Measurements from ENCODE around the gene MAGI2.

MAGI2 gene

GRCh38 chr7:78226059-78226719 lies 1227.3 kb downstream of the MAGI2 start:
- no peak overlapping the region for H3K27ac ChIP-seq (ENCODE audit: low read length)
- H3K4me3 ChIP-seq (ENCODE audit: low read length in 2 of 2): no peak overlapping the region
- no peak overlapping the region for H3K9ac ChIP-seq (ENCODE audit: low read length in 2 of 2)
- H3K27me3 ChIP-seq (ENCODE audit: control insufficient read depth in 1 of 2, insufficient read depth in 2 of 2, low read length in 2 of 2): no peaks in the 10 kb centered on the region
- no peaks in the 10 kb centered on the region for H3K9me3 ChIP-seq (ENCODE audit: control insufficient read depth in 2 of 2, low read length in 2 of 2)
- H3K36me3 ChIP-seq (ENCODE audit: control insufficient read depth in 2 of 2, insufficient read depth in 2 of 2, low read length in 2 of 2): no peaks in the 10 kb centered on the region
- H3K4me1 ChIP-seq (ENCODE audit: control insufficient read depth, insufficient read depth, low read length): peaks cover 3% of the 10 kb centered on the region

- no peaks in the 10 kb centered on the region for H3K36me3 ChIP-seq (ENCODE audit: control insufficient read depth in 2 of 2, insufficient read depth in 2 of 2, low read length in 2 of 2)
- H3K4me3 ChIP-seq (ENCODE audit: low read length in 2 of 2): no peak overlapping the region
- H3K9ac ChIP-seq (ENCODE audit: low read length in 2 of 2): no peak overlapping the region
- H3K27ac ChIP-seq (ENCODE audit: low read length): no peak overlapping the region
- H3K9me3 ChIP-seq (ENCODE audit: control insufficient read depth in 2 of 2, low read length in 2 of 2): no peaks in the 10 kb centered on the region
- H3K27me3 ChIP-seq (ENCODE audit: control insufficient read depth in 1 of 2, insufficient read depth in 2 of 2, low read length in 2 of 2): no peaks in the 10 kb centered on the region
- peaks cover 3% of the 10 kb centered on the region for H3K4me1 ChIP-seq (ENCODE audit: control insufficient read depth, insufficient read depth, low read length)
Observed at GRCh38 chr7:78225534-78225933, 1227.9 kb downstream of the MAGI2 start.

- Histone ChIP-seq H3K9me3 (ENCODE audit: control insufficient read depth in 2 of 2, low read length in 2 of 2) (no peaks in the 10 kb centered on the region), H3K4me3 (ENCODE audit: low read length in 2 of 2) (no peak overlapping the region), H3K9ac (ENCODE audit: low read length in 2 of 2) (no peak overlapping the region), H3K36me3 (ENCODE audit: control insufficient read depth in 2 of 2, insufficient read depth in 2 of 2, low read length in 2 of 2) (no peaks in the 10 kb centered on the region), H3K4me1 (ENCODE audit: control insufficient read depth, insufficient read depth, low read length) (peaks cover 3% of the 10 kb centered on the region), H3K27me3 (ENCODE audit: control insufficient read depth in 1 of 2, insufficient read depth in 2 of 2, low read length in 2 of 2) (no peaks in the 10 kb centered on the region), H3K27ac (ENCODE audit: low read length) (no peak overlapping the region)
Observed at GRCh38 chr7:78224923-78225322, 1228.5 kb downstream of the MAGI2 start.

DNA sequence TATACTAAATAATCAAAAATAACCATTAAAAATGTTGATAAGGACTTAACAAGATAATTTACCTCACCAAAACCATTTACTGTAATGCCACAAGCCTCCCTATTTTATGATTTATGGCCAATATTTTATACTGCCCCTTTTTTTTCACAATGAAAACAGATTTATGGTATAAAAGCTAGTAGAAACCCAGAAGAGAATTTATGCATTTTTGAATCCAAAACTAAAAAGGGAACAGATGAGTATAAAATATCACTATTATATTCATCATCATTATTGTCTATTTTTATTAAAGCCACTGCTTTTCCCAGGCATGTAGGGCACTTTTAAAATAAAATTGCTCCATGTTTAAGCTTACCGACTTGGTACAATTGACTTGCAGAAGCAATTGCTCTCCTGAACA lies 1229.9 kb downstream of the MAGI2 start:
- Histone ChIP-seq H3K27ac (ENCODE audit: low read length) (no peak overlapping the region), H3K4me1 (ENCODE audit: control insufficient read depth, insufficient read depth, low read length) (peaks cover 3% of the 10 kb centered on the region), H3K27me3 (ENCODE audit: control insufficient read depth in 1 of 2, insufficient read depth in 2 of 2, low read length in 2 of 2) (no peaks in the 10 kb centered on the region), H3K9me3 (ENCODE audit: control insufficient read depth in 2 of 2, low read length in 2 of 2) (no peaks in the 10 kb centered on the region), H3K36me3 (ENCODE audit: control insufficient read depth in 2 of 2, insufficient read depth in 2 of 2, low read length in 2 of 2) (no peaks in the 10 kb centered on the region), H3K9ac (ENCODE audit: low read length in 2 of 2) (no peak overlapping the region), H3K4me3 (ENCODE audit: low read length in 2 of 2) (no peak overlapping the region)

DNA sequence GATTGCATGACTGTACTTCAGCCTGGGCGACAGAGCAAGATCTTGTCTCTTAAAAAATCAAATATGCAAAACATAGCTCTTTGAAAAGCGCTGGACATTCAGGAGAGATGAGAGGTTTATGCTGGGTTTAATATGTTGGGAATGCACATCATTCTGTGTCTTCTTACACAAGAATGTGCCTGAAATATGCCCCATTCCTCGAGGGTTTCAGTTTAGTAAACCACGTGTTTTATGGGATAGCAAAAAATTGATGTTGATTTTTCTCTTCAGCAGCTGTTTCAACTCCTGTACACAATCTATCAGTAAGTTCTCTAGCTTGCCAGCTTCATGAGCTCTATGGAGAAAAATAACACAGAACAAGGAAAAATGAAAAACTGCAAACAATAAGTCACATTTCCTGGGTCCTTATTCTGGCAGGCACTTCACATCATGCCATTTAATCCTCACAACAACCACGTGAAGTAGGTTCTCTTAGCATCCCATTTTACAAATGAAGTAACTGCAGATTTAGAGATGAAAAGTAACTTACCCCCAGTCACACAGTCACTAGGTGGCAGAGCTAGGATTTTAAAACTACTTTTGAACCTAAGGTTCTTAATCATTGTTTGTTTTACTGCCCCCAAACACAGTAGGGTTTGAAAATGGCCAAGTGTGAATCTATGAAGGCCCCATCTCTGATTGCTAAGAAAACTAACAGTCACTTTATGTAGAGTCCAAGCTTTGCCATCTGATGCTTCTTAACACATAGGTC lies 1231.3 kb downstream of the MAGI2 start:
- H3K4me3 ChIP-seq (ENCODE audit: low read length in 2 of 2): no peak overlapping the region
- no peaks in the 10 kb centered on the region for H3K9me3 ChIP-seq (ENCODE audit: control insufficient read depth in 2 of 2, low read length in 2 of 2)
- H3K27me3 ChIP-seq (ENCODE audit: control insufficient read depth in 1 of 2, insufficient read depth in 2 of 2, low read length in 2 of 2): no peaks in the 10 kb centered on the region
- H3K27ac ChIP-seq (ENCODE audit: low read length): no peak overlapping the region
- H3K9ac ChIP-seq (ENCODE audit: low read length in 2 of 2): no peak overlapping the region
- H3K36me3 ChIP-seq (ENCODE audit: control insufficient read depth in 2 of 2, insufficient read depth in 2 of 2, low read length in 2 of 2): no peaks in the 10 kb centered on the region
- H3K4me1 ChIP-seq (ENCODE audit: control insufficient read depth, insufficient read depth, low read length): peaks cover 3% of the 10 kb centered on the region

GRCh38 chr7:78220754-78221153 lies 1232.7 kb downstream of the MAGI2 start:
- no peak overlapping the region for H3K27ac ChIP-seq (ENCODE audit: low read length)
- no peaks in the 10 kb centered on the region for H3K36me3 ChIP-seq (ENCODE audit: control insufficient read depth in 2 of 2, insufficient read depth in 2 of 2, low read length in 2 of 2)
- peaks cover 3% of the 10 kb centered on the region for H3K4me1 ChIP-seq (ENCODE audit: control insufficient read depth, insufficient read depth, low read length)
- no peak overlapping the region for H3K4me3 ChIP-seq (ENCODE audit: low read length in 2 of 2)
- no peaks in the 10 kb centered on the region for H3K27me3 ChIP-seq (ENCODE audit: control insufficient read depth in 1 of 2, insufficient read depth in 2 of 2, low read length in 2 of 2)
- H3K9ac ChIP-seq (ENCODE audit: low read length in 2 of 2): no peak overlapping the region
- H3K9me3 ChIP-seq (ENCODE audit: control insufficient read depth in 2 of 2, low read length in 2 of 2): no peaks in the 10 kb centered on the region

GRCh38 chr7:78218876-78219275 lies 1234.6 kb downstream of the MAGI2 start:
- H3K4me1 ChIP-seq (ENCODE audit: control insufficient read depth, insufficient read depth, low read length): no peaks in the 10 kb centered on the region
- H3K36me3 ChIP-seq (ENCODE audit: control insufficient read depth in 2 of 2, insufficient read depth in 2 of 2, low read length in 2 of 2): no peaks in the 10 kb centered on the region
- no peak overlapping the region for H3K27ac ChIP-seq (ENCODE audit: low read length)
- H3K9ac ChIP-seq (ENCODE audit: low read length in 2 of 2): no peak overlapping the region
- no peaks in the 10 kb centered on the region for H3K27me3 ChIP-seq (ENCODE audit: control insufficient read depth in 1 of 2, insufficient read depth in 2 of 2, low read length in 2 of 2)
- H3K9me3 ChIP-seq (ENCODE audit: control insufficient read depth in 2 of 2, low read length in 2 of 2): no peaks in the 10 kb centered on the region
- no peak overlapping the region for H3K4me3 ChIP-seq (ENCODE audit: low read length in 2 of 2)

GRCh38 chr7:78218051-78218450 lies 1235.4 kb downstream of the MAGI2 start:
- Histone ChIP-seq H3K27me3 (ENCODE audit: control insufficient read depth in 1 of 2, insufficient read depth in 2 of 2, low read length in 2 of 2) (no peaks in the 10 kb centered on the region), H3K27ac (ENCODE audit: low read length) (no peak overlapping the region), H3K9ac (ENCODE audit: low read length in 2 of 2) (no peak overlapping the region), H3K36me3 (ENCODE audit: control insufficient read depth in 2 of 2, insufficient read depth in 2 of 2, low read length in 2 of 2) (no peaks in the 10 kb centered on the region), H3K4me3 (ENCODE audit: low read length in 2 of 2) (no peak overlapping the region), H3K9me3 (ENCODE audit: control insufficient read depth in 2 of 2, low read length in 2 of 2) (no peaks in the 10 kb centered on the region), H3K4me1 (ENCODE audit: control insufficient read depth, insufficient read depth, low read length) (no peaks in the 10 kb centered on the region)

DNA sequence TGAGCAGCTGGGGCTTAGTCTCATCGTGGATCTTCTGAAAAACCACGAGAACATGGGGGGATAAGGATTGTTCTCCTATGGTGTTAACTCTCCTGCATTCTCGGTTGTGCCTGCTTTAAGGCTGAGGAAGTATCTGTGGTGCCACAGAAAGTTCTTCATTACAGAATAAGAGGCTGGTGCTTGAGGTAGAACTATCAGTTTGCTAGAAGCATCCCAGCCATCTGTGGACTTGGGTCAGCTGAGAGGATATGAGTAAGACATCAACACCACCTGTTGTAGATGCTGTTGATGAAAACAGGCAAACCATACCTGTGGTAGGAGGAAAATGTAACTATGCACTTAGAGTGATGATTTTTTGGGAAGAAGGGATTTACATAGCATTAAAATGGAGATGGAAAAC lies 1238.3 kb downstream of the MAGI2 start:
- no peak overlapping the region for H3K27ac ChIP-seq (ENCODE audit: low read length)
- peaks cover 0 to 4% of the 10 kb centered on the region in 2 donors for H3K9me3 ChIP-seq (ENCODE audit: control insufficient read depth in 2 of 2, low read length in 2 of 2)
- H3K27me3 ChIP-seq (ENCODE audit: control insufficient read depth in 1 of 2, insufficient read depth in 2 of 2, low read length in 2 of 2): no peaks in the 10 kb centered on the region
- no peaks in the 10 kb centered on the region for H3K36me3 ChIP-seq (ENCODE audit: control insufficient read depth in 2 of 2, insufficient read depth in 2 of 2, low read length in 2 of 2)
- no peak overlapping the region for H3K9ac ChIP-seq (ENCODE audit: low read length in 2 of 2)
- no peak overlapping the region for H3K4me3 ChIP-seq (ENCODE audit: low read length in 2 of 2)
- no peaks in the 10 kb centered on the region for H3K4me1 ChIP-seq (ENCODE audit: control insufficient read depth, insufficient read depth, low read length)

- no peak overlapping the region for H3K27ac ChIP-seq (ENCODE audit: low read length)
- H3K9ac ChIP-seq (ENCODE audit: low read length in 2 of 2): no peak overlapping the region
- H3K36me3 ChIP-seq (ENCODE audit: control insufficient read depth in 2 of 2, insufficient read depth in 2 of 2, low read length in 2 of 2): no peaks in the 10 kb centered on the region
- peaks cover 0 to 4% of the 10 kb centered on the region in 2 donors for H3K9me3 ChIP-seq (ENCODE audit: control insufficient read depth in 2 of 2, low read length in 2 of 2)
- no peaks in the 10 kb centered on the region for H3K27me3 ChIP-seq (ENCODE audit: control insufficient read depth in 1 of 2, insufficient read depth in 2 of 2, low read length in 2 of 2)
- H3K4me1 ChIP-seq (ENCODE audit: control insufficient read depth, insufficient read depth, low read length): no peaks in the 10 kb centered on the region
- no peak overlapping the region for H3K4me3 ChIP-seq (ENCODE audit: low read length in 2 of 2)
Observed at GRCh38 chr7:78213402-78213801, 1240.1 kb downstream of the MAGI2 start.

DNA sequence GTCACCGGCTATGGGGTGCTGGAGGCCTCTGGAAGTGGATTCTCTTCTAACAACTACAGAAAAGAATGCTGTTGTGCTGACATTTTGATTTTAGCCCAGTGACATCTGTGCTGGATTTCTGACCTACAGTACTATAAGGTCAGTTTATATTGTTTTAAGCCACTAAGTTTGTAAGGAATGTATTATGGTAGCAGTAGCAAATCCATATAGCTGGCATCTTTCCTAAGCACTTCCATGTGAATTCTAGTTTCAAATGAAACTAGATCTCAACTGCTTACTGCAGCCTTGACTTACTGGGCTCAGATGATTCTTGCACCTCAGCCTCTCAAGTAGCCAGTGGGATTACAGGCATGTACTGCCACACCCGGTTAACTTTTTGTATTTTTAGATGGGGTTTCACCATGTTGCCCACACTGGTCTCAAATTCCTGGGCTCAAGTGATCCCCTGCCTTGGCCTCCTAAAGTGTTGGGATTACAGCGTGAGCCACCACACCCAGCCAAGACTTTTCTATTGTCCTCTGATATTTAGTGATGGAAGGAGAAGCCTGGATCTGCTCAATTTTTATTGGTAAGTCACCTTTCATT lies 1240.9 kb downstream of the MAGI2 start:
- no peak overlapping the region for H3K27ac ChIP-seq (ENCODE audit: low read length)
- H3K4me1 ChIP-seq (ENCODE audit: control insufficient read depth, insufficient read depth, low read length): no peaks in the 10 kb centered on the region
- no peak overlapping the region for H3K4me3 ChIP-seq (ENCODE audit: low read length in 2 of 2)
- H3K9me3 ChIP-seq (ENCODE audit: control insufficient read depth in 2 of 2, low read length in 2 of 2): peaks cover 0 to 4% of the 10 kb centered on the region in 2 donors
- H3K27me3 ChIP-seq (ENCODE audit: control insufficient read depth in 1 of 2, insufficient read depth in 2 of 2, low read length in 2 of 2): no peaks in the 10 kb centered on the region
- H3K36me3 ChIP-seq (ENCODE audit: control insufficient read depth in 2 of 2, insufficient read depth in 2 of 2, low read length in 2 of 2): no peaks in the 10 kb centered on the region
- no peak overlapping the region for H3K9ac ChIP-seq (ENCODE audit: low read length in 2 of 2)
